Measurements from ENCODE around the gene KIT.

Gene KIT

GRCh38 chr4:54750341-54750740, 92.6 kb downstream of the KIT start:
- no peak for DNase-seq

DNA sequence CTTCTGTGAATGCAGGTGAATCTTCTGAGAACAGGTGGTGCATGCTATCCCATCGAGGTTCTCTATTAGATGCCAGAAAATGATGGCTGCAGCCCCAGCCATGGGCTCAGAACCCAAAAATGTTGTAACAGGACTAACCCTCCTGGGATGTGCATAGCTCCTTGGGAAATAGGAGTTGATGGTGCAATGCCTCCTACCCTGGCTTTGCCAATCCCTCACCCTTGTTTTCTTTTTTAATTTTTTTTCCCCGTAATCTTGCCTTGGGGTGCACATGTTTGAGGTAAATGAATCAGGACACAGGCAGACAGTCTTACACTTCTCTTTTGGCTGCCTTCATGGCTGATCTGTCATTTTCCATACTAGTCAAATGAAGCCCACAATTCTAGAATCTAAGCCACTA, 96.6 kb downstream of the KIT start:
- no peak for DNase-seq

DNA sequence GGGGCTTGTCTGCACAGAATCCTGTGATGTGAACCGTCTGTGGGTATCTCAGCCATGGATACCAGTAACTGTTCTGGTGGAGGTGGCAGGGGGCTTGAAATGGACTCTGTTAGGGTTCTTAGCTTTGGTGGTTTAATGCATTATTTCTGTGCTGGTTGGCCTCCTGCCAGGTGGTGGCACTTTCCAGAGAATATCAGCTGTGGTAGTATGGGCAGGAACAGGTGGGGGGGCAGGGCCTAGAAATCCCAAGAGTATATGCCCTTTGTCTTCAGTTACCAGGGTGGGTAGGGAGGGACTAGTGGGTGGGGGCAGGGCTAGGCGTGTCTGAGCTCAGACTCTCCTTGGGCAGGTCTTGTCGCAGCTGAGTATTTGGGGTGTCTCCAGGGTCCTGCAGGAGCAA, 106.7 kb downstream of the KIT start:
- no peak for DNase-seq

GRCh38 chr4:54767376-54767775, 109.6 kb downstream of the KIT start:
- DNase-seq, result no peak

GRCh38 chr4:54773022-54773421, 115.3 kb downstream of the KIT start:
- DNase-seq, result no peak

DNA sequence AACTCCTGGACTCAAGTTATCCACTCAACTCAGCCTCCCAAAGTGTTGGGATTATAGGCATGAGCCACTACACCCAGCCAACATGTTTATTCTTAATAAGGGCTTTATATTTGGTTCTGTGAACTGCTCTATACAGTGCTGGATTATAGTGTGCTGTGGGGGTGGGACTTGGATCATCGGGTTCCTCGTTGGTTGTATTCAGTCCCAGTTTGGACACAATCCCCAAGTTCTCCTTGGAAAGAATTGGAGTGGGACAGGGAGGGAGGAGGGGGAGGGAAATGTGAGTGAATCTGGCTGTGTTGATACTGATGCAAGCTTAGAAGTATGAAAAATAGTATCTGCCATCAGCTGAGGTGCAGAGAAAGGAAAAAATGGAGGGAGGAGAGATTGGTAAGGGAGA, 121.3 kb downstream of the KIT start:
- no peak for DNase-seq

GRCh38 chr4:54779476-54780148, 121.9 kb downstream of the KIT start:
- no peak for DNase-seq

DNA sequence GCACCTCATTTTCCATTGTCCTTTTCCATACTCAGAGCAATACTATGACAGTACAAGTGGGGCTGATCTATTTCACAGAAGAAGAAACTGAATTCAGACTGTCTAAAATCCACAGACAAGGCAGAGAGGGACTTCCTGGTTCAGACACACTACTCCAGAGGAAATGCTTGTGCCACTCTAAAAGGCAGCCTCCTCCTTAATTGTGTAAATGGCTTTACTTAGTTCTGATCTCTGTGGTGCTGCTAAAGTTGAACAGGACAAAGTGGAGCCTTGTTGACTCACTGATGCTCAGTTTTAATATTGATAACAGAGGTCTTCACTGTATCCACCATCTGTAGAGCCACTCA, 122.4 kb downstream of the KIT start:
- DNase-seq, result no peak

GRCh38 chr4:54781756-54782155, 124.0 kb downstream of the KIT start:
- no peak for DNase-seq

DNA sequence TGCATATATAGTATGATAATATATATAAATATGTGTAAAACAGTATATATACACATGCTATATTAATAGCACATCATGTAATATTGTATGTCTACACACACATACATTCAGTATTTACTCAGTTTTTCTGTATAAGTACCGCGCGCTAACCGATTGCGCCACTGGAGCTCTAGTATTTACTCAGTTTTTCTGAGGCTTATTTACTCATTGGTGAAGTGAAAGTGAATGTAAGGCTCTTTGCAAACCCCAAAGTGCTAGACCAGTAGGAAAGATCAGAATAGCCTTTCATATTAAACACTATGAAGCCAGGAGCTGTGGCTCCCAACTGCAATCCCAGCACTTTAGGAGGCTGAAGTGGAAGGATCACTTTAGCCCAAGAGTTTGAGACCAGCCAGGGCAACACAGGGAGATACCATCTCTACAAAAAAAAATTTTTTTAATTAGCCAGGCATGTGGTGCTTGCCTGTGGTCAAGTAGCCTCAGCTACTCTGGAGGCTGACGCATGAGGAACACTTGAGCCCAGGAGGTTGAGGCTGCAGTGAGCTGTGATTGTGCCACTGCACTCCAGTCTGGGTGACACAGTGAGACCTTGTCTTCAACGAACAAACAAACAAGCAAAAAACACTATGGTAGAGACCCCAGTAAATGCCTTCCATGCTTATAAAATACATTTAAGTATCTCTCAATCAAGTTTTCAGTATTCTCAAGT, 125.8 kb downstream of the KIT start:
- DNase-seq, result no peak

DNA sequence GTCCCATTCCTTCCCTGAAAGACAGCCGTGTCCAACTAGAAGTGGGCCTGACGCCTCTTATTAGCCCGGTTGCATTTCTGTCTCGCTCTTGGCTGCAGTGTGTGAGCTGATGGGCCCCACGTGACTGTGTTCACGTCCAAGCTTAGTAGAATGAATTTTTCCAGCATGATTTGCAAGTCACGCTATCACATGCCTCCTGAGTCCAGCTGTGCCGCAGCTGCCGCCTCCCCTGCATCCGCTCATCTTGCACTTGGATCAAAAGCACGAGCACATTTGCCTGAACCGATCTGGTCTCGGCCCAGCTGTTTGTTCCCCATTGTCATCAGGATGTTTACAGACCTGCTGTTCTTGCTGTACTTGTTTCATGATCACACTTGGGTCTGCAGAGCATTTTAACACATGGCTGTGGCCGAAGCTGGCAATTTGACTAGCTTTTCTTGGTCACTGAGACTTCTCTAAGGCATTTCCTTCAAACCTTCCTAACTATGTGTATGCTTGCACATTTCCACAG, 126.5 kb downstream of the KIT start:
- DNase-seq, result no peak

Data from SIG-M5 (cell line).